GM21381 (cell line): ENCODE measurements around the gene SPRN.
"Not testable (repeated sequence)": the region's sequence is repeated elsewhere in the genome, so short reads cannot be mapped to it uniquely, and the experiment has no call there.

Experiments
- ATAC-seq: cut with Tn5 transposase; IDR thresholded peaks from one replicate; pipeline ENCODE4 v1.9.1; 2021; ENCODE audit warnings: mild to moderate bottlenecking, moderate library complexity; ENCODE audit not compliant: unreplicated experiment

Gene SPRN

GRCh38 chr10:133457100-133457841 lies 32.8 kb upstream of the SPRN start:
- ATAC-seq, result no peak

DNA sequence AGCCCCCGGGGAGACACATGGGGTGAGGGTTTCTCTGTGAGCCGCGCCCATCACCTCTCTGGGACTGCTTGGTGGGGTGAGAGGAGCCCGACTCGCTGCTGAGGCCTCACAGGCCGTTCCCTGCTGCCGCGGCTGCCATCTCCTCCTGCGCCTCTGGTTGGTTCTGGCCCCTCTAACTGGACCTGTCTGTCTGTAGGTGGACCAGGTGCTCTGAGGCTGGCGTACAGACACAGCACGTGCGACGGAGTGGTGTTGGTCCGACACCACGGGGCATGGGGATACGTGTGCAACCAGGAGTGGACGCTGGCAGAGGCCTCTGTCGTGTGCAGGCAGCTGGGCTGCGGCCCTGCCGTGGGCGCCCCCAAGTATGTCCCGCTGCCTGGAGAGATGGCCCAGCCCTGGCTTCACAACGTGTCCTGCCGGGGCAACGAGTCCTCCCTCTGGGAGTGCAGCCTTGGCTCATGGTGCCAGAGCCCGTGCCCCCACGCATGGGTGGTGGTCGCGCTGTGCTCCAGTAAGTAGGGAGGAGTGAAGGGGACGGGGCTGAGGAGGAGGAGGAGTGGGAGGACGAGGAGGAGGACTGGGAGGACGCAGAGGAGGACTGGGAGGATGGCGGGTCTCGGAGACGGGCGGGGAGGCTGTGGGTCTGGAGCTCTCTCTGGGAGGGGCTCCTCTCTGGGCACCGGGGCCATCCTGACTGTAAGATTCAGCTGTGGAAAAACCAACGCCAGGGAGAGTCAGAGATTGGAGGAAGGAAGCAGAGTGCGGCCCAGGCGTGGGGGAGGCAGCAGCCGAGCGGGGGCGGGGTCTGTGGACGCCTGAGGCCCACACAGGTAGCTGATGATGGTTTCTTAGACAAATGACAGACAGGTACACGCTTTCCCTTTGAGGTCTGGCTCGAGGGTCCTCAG lies 31.9 kb upstream of the SPRN start:
- no peak for ATAC-seq

DNA sequence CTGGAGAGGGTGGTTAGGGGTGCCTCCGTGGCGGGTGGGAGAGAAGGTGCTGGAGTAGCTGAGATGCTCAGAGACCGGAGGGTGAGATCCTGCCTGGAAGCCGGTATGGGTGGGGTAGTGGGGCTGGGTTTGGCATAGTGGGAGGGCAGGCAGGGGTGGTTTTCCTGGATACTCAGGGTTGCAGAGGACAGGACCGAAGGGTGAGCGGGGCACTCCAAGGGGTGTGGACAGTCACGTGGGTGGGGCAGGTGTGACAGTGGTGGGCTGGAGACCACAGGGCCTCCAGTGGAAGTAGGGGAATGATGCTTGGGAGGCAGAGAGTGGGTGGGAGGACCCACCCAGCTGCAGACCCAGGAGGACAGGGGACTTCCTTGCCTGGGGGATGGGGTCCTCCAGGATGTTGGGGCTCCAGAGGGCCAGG lies 31.2 kb upstream of the SPRN start:
- no peak for ATAC-seq

DNA sequence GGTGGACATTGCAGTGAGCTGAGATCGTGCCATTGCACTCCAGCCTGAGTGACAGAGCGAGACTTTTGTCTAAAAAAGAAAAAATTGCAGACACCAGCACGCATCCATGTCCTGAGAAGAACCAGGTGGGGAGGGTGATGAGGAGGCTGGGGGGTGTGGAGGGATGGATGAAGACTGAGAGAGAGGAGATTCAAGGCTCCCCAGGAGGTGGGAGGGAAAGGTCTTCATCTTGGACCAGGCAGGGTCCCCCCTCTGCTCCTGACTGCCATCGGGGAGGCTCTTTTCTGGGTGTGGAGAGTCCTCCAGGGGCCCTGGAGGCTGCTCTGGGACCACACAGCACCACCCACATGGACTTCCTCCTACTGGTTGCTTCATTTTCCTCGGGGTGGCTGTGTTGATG lies 30.8 kb upstream of the SPRN start:
- ATAC-seq, result no peak

GRCh38 chr10:133454204-133454893 lies 29.9 kb upstream of the SPRN start:
- ATAC-seq, result no peak

DNA sequence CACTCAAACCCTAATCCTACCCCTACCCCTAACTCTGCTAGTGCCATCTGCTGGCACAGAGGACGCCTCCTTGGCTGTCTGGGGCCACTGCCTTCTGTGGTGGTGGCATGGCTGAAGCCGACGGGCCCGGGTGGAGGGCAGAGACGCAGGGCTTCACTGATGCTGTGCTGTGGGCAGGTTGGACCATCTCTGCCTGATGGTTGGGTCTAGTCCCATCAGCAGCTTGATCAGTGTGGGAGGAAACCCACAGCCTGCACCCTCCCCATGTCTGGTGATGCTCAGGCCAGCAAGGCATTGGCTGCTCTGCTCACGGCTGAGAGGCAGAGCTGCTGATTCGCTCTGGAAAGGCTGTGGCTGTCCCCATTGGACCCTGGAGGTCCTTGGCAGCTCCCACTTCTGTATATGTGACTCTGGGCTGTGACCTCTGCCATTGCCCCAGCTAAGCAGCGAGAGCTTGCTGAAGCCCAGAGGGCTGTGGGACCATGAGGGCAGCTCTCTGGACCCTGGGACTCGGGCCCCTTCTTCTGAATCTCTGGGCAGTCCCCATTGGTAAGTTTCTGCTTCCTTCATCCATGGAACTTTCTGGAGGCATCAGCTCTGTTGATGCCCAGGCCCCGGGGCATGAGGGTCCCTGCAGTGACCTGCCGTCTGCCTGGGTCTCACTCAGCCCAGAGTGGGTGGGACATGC lies 29.2 kb upstream of the SPRN start, which contains the start of gene SCART1:
SCART1 (plus strand) TSS at position 430 of the 688 bp plus-strand sequence; CDS start at position 483, 53 bp downstream.
- no peak for ATAC-seq

GRCh38 chr10:133452453-133452852 lies 28.0 kb upstream of the SPRN start:
- no peak for ATAC-seq

- no peak for ATAC-seq
Observed at GRCh38 chr10:133451346-133451745, 26.9 kb upstream of the SPRN start.

GRCh38 chr10:133448120-133448519 lies 23.7 kb upstream of the SPRN start:
- ATAC-seq, result no peak

- ATAC-seq, result no peak
Observed at GRCh38 chr10:133446979-133447378, 22.6 kb upstream of the SPRN start.

DNA sequence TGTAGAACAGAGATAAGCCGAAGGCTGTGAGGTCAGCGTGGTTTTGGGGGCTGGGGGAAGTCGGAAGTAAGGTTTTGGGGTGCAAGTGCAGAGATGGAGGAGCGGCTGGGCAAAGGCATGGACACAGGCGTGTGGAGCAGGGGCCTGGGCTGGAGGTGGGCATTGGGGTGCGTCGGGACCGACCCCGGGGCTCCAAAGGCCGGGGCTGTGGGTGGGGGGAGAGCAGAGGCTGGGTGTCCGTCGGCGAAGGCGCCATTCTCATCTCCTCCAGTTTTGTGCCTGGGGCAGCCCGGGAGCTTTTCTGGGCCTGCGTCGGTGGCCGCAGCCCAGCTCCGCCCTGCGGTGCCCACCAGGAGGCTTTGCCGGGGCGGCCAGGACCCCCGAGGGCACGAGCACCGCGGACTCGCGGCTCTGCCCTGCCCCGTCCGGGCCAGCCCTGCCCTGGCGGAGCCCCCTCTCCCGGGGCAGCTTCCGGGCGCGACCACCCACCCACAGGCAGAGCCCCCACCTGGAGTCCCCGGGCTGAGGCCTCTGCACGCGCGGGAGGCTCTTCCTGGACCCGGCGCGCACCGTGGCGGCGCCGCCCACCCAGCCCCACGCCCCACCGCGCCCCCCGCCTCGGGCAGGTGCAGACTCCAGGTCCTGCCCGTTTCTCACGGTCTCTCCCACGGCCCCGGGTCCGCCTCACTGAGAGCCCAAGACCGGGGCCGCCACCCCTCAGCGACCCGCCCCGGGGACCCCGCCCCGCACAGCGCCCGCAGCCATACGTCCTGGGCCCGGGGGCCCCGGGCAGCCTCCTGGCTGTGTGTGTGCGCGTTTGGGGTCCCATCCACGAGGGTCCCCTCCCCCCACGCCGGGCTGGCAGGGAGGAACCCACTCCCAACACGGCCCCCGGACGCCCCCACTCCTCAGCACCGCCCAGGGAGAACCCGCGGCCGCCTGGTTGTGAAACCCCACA lies 21.6 kb upstream of the SPRN start:
- no peak for ATAC-seq

DNA sequence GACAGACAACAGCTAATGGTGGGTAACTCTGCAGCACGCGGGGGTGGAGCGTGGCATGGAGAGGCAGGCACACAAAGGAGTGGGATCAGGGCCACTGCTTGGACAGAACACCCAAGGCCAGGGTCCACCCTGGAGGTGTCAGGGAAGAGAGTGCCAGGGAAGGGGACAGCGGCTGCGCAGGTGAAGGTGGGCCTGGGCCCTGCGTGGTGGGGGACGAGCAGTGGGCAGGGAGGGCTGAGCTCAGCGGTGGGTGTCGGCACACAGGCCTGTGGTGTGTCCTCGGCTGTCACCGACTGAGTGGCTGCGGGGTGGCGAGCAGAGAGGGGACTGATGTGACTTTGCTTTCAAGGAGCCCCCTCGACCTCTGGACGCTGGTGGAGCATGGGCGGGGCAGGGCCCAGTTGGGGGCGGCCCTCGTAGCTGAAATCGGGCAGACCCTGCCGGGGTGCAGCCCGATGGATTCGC lies 20.9 kb upstream of the SPRN start:
- no peak for ATAC-seq

DNA sequence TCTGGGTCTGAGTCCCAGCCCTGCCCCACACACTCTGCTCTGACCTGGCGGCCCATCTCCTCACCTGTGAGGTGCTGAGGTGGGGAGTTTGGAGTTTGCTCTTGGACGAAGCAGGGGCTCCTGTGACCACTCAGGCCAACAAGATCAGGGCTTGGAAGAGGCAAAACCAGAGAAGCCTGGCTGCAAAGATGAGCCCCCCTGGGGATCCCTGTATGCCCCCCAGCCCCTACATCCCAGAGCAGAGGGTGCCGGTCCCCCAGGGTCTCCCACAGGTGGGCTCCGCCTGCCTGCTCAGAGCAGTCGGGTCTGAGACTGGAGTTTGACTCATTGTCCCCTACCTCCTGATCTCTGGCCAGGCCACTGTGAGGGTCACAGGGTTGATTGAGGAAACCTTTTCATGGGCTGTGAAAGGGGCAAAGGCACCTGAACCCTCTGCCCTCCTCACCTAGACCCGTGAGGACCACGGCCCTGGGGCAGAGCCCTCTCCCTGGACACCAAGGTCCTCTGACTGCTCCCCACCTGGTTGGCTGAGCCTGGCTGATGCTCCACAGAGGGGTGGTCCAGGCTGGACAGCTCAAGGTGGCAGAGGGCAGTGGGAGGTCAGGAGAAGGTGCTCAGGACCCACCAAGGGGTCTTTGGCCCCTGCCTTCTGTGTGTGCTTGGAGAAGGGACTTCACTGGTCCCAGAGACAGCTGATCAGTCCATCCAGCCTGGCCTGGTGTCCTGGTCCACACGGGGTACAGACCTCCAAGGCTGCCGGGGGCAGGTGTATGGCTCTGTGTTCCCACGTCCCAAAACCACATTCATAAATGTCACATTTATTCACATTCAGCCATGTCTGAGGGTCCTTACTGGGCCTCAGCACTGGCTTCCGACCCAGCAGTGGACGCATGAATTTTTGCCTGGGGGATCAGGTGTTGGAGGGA lies 20.2 kb upstream of the SPRN start:
- ATAC-seq, result no peak

GRCh38 chr10:133442967-133443924 lies 18.8 kb upstream of the SPRN start:
- ATAC-seq, result no peak

- no peak for ATAC-seq
Observed at GRCh38 chr10:133442191-133442966, 18.0 kb upstream of the SPRN start.

- ATAC-seq, result no peak
Observed at GRCh38 chr10:133441780-133442179, 17.4 kb upstream of the SPRN start.

DNA sequence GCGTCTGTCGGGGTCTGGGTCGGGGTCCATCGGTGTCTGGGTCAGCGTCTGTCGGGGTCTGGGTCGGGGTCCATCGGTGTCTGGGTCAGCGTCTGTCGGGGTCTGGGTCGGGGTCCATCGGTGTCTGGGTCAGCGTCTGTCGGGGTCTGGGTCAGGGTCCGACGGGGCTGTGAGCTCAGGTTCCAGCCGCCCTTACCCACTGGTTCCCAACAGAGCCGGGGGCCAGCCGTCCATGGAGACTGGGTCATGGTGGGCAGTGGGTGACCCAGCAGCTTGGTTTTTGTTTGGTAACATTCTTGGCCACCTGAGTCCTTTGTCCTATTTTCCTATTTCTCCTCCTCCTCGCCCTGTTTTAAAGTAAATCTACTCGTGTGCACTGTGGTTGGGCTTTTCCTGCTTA lies 16.9 kb upstream of the SPRN start:
- not testable (repeated sequence) for ATAC-seq
